GM12892 (cell line): ENCODE measurements around the gene TEX261.

Experiments
- DNase-seq: peaks from one replicate; pipeline ENCODE4 v3.0.0; 2011; ENCODE audit not compliant: insufficient read length
- FAIRE-seq: peaks from 2 replicates; lab custom pipeline; 2011; peaks lifted over from hg19 to GRCh38; lab: Jason Lieb, UNC
- POLR2A ChIP-seq: IDR thresholded peaks from 2 replicates; pipeline ENCODE4 v1.6.1; 2011; ENCODE audit warnings: low read depth, low read length, control low read depth
- POLR2AphosphoS5 ChIP-seq: IDR thresholded peaks from 2 replicates; pipeline ENCODE4 v1.6.1; 2011; ENCODE audit warnings: low read depth, low read length, control low read depth
- TAF1 ChIP-seq: IDR thresholded peaks from 2 replicates; pipeline ENCODE4 v1.6.1; 2011; ENCODE audit warnings: low read depth, mild to moderate bottlenecking, control low read depth, low read length, borderline replicate concordance

The TEX261 gene

DNA sequence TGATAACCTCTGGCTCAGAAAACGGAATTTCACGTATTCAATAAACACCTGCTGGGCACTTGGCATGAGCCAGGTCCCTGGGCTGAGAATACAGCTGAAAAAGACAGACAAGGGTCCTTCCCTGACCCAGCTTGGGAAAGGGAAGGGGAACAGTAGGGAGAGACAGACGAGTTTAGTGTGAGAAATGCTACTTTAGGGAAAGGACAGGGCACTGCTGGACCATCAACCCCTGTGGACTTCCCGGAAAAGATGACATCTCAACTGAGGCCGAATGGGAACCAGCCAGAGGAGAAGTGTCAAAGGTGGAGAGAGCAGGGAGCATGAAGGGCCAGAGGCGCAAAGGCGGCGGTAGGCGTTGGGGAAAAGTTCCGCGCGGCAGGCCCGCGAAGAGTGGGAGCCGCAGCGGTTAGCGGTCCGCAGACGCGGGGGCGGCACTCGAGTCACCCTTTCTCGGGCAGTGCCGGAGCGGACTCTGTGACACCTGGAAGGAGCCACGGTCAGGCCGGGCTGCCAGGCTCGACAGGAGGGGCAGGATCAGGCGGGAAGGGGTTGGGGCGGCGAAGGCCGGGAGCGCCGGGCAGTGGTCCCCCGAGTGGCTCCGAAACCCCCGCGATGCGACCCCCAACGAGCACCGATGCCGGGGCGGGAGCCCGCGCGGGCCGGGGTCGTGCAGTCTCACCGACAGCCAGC, 519 bp downstream of the TEX261 start:
- TF ChIP-seq POLR2AphosphoS5 (no peak), TAF1 (no peak), POLR2A (no peak)
- peak; percentile 78 for FAIRE-seq
- DNase-seq, result no peak

DNA sequence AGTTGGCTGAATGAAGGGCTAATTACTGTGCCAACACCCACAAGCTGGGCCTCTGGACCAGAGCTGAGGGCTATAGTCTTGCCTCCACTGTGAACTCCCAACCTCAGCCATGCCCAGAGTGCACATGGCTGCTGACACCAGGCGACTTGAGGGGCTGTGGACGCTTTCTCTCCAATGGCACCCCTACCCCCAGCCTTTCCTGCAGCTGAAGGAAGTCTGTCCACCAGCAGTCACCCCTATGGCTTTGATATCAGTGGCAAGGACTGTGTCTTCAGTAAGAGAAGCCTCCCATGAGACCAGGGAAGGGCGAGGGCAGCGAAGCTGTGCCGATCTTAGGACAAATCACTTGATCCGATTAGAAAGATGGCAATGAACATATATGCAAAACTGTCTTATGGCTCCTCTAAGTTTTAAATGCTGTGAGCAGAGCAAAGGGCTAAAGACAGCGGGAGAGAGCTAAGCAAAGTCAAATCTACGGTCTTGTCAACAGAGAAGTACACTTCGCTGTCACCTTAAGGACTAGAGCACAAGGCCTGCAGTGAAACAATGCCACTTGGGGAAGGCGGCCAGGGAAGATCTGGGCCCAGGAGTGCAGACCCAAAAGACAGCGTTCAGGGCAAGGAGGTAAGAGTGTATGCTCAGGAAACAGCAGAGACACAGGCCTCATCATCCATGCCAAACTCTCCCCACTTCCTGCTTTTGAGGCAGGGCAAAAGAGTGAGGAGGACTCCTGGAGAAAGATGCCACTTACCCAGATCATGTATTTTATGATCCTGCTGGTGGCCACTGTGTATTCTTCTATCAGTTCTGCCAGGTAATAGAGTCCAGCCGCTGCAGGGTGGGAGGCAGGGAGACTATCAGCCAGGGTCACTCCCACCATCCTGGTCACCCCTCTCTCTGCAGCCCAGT, 1.5 kb downstream of the TEX261 start:
- DNase-seq (no peak), FAIRE-seq (peak; percentile 46)
- TF ChIP-seq POLR2A, result no peak
- TF ChIP-seq TAF1, result no peak
- TF ChIP-seq POLR2AphosphoS5, result no peak

DNA sequence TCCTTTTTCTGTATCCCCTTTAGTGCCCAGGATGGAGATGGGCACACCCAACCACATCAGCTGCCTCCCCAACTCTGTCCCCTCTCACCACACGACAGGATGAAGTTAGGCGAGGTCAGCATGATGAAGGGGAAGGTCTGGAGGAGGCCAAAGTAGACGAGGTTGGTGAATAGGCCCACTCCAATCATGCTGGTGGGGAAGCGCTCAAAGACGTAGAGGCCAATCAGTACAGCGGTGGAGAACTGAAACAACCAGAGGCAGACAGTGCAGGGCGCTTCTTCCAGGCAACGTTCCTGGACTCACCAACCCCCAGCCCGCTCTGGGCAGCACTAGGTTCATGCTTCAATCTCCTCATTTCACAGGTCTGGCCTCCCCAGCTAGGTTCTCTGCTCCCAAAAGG, 2.9 kb downstream of the TEX261 start:
- FAIRE-seq, result no peak
- no peak for DNase-seq
- TF ChIP-seq TAF1, result no peak
- no peak for TF ChIP-seq POLR2A
- TF ChIP-seq POLR2AphosphoS5, result no peak

DNA sequence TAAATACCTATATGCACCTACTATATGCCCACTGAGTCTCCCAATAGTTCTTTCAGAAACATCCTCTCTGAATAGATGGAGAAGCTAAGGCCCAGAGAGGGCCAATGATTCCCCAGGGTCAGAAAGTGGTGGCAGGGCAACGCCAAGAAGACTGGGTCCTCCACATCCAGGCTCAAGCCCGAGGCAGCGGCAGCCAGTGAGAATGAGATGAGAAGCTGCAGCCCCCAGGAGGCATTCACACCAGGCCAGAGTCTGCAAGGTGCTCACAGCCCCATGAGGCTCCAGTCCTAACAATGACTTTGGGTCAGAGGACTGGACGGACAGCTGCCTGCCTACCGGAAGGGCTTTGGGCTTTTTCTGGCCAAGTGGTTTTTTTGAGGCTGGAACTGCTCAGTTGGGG, 3.5 kb downstream of the TEX261 start:
- DNase-seq (no peak), FAIRE-seq (no peak)
- TF ChIP-seq POLR2A (no peak), POLR2AphosphoS5 (no peak), TAF1 (no peak)

DNA sequence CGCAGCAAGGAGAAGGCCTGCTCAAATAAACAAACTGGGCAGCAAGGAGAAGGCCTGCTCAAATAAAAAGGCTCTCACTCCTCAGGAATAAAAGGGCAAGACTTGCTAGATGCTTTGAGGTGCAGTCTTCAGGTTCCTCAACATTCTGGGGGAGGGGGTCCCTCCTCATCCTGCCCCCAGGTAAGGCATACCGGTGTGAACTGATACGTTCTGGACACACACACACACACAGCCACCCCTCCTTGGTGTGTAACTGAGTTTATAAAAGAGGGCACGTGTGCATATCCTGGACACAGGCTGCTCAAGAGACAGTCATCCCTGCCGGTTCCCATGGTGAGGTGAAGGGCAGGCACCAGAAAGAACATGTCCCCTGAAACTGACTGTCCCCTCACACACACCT, 4.5 kb downstream of the TEX261 start:
- no peak for DNase-seq
- TF ChIP-seq TAF1 (no peak), POLR2A (no peak), POLR2AphosphoS5 (no peak)
- FAIRE-seq, result no peak

DNA sequence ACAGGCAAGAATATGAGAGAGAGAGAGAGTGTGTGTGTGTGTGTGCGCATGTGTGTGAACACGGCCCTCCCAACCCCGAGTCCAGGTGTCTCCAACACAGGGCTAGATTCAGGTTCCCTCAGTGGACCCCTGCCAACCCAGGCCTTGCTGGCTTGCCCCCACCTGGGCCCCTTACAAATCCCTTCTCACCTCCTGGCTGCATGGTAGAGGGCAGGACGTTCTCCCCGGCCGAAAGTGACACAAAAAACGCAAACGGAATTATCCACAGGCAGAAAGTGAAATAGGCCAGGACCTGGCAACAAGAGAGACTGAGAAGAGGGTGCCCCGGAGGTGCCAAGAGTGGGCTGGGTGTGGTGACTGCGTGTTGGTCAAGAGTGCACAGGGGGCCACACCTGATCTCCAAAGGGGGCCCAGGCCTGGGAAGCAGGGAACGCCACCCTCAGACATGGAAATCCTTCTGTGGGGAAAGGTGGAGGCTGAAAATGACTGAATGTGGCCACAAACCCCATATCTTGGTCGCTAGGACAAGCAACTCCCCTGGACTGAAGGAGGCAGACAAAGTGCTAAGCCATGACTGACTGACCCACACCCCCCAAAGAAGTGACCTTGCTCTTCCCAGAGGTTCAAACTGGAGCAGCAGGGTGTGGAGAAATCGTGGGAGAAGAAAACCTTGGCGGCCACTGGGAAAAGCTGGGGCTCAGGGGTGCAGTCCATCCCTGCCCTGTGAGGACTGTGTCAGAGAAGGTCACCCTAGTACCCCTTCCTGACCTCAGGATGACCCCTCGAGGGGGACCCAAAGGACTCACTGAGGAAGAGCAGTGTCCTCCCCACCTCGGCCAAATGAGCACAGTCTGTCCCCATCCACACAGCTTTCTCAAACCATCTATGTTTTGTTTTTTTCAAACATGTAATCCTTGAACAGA, 5.7 kb downstream of the TEX261 start:
- DNase-seq (no peak), FAIRE-seq (no peak)
- TF ChIP-seq POLR2AphosphoS5 (no peak), TAF1 (no peak), POLR2A (no peak)

DNA sequence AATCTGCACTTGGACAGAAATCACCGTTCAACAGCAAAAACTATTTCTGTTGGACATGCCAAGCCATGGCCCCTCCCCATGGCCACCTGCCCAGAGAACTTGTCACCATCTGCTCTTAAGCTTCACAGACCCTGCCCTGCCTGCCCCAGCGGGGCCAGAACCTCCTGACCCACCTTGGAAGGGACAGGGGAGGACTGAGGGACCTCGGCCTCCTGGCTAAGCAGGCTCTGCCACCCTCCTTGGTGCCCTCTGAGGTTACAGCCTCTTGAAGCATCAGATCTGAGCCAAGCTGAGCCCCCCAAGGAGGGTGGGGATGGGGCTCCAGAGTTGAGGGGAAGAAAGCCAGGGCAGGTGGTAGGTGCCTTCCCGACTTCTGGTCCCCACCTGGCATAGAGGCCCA, 6.5 kb downstream of the TEX261 start:
- no peak for FAIRE-seq
- no peak for DNase-seq
- TF ChIP-seq POLR2A (no peak), POLR2AphosphoS5 (no peak), TAF1 (no peak)

DNA sequence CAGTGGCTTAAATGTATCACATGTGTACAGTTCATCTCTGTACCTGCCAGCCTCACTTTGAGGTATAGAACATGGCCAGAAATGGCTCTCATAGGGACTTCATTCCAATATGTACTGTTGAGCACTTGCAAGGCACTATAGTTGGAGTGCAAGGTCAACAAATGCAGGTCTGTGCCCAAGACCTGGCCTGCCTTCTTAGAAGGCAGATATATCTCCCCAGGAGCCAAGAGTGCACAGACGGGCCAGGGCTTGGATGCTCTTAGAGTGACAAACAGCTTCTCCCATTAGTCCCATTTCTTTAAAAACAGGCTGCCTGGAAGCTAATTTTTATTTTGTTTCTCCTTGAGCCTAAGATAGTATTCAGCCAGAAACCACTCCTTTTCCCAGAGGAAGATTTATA, 7.3 kb downstream of the TEX261 start:
- TF ChIP-seq POLR2A, result no peak
- TF ChIP-seq TAF1, result no peak
- TF ChIP-seq POLR2AphosphoS5, result no peak
- no peak for FAIRE-seq
- DNase-seq, result no peak

DNA sequence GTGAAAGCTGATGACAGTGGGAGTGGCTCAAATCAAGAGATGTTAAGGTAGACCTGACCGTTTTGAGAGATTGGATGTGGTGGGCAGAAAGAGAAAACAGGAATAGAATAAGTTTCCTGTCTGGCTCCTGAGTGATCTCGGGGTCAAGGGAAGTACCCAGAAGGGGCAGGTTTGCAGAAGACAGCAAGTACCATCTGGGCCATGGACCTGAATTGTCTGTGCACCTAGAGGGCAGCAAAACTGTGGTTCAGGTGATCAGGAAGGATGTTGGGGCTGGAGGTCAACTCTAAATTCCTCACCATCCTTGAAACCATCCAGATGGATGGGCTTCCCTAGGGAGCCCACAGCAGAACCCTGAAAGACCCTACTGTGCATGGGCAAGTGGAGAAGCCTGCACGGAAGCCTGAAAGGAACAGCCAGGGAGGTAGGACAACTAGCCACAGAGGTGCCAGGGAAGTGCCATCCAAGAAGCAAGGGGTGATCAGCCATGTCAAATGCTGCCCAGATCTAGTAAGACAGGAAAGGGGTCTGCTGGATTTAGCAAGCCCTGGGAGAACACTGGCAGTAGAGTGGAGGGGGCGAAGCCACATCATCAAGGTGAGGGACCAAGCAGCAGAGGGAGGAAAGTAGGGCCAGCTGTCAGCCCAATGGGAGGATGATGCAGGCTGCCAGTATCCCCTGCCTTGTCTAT, 8.0 kb downstream of the TEX261 start:
- DNase-seq, result no peak
- no peak for FAIRE-seq
- no peak for TF ChIP-seq POLR2A
- TF ChIP-seq POLR2AphosphoS5, result no peak
- no peak for TF ChIP-seq TAF1

DNA sequence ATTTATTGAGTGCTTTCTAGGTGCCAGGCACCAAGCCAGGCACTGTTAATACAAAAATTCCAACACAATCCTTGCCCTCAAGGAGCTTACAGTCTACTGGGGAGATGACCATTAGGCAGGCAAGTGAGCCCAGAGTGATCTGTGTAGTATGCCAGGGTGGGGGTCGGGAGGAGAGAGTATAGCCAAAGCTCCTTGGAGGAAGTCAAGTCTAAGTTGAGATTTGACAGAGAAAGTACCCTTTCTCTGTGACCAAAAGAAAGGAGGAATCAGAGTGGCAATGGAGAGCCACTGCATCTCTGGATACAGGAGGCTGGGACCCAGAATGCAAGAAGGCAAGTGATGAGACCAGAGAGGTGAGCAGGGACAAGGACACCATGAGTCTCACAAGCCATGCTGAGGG, 8.7 kb downstream of the TEX261 start:
- TF ChIP-seq POLR2AphosphoS5, result no peak
- FAIRE-seq (no peak), DNase-seq (no peak)

DNA sequence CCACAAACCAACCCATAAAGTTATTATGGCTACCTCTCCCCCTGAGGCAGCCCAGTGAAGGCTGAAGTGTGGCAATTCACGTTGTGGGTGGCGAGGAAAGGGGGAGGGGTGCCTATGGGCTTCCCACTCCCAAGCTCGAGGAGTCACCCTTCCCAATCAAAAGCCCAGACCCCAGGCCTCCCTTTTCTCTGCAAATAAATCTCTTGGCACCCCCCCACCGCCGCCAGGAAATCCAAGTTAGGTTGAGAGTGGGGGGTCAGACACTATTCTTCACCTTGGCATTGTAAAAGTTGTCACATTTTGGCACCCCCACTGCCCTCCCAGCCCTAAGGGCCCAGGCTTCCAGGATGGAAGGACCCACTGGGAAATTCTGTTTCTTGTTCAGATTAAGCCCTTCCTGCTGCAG, 9.4 kb downstream of the TEX261 start:
- DNase-seq, result no peak
- TF ChIP-seq POLR2AphosphoS5, result no peak
- TF ChIP-seq TAF1, result no peak
- TF ChIP-seq POLR2A, result no peak

More for the DNA sequence above, 9.4 kb downstream of the TEX261 start:
- FAIRE-seq, result no peak
